Liver (tissue), 9 donors: ENCODE measurements around the gene SPRED1. TPM values are rescaled to one million over a fixed set of nuclear protein-coding genes. Genes with fewer than 3 reads are reported as not detected.
"Not testable (repeated sequence)": the region's sequence is repeated elsewhere in the genome, so short reads cannot be mapped to it uniquely, and the experiment has no call there.

Source experiments
- DNase-seq: peaks from one replicate; pipeline ENCODE4 v3.0.0-alpha.2; 2017; ENCODE audit warnings: low spot score
- H3K27ac ChIP-seq, 2 donors: one replicate each; pipeline ENCODE4 v1.7.0; 2013; ENCODE audit warnings: inconsistent platforms in 2 of 2, low read length in 2 of 2, control low read depth in 1 of 2, low read depth in 1 of 2, mild to moderate bottlenecking in 1 of 2
- H3K27me3 ChIP-seq, 4 donors: one replicate each; pipeline versions ENCODE4 v1.6.1 to v1.7.0; 2013; ENCODE audit warnings: low read length in 3 of 4, inconsistent platforms in 1 of 4, mild to moderate bottlenecking in 1 of 4, moderate library complexity in 1 of 4; ENCODE audit not compliant: control insufficient read depth in 4 of 4, insufficient read depth in 4 of 4
- H3K36me3 ChIP-seq, 4 donors: one replicate each; pipeline versions ENCODE4 v1.6.1 to v1.7.0; 2013; ENCODE audit warnings: low read length in 3 of 4, mild to moderate bottlenecking in 3 of 4, low read depth in 1 of 4, moderate library complexity in 1 of 4; ENCODE audit not compliant: control insufficient read depth in 4 of 4, insufficient read depth in 3 of 4
- H3K4me1 ChIP-seq, 4 donors: one replicate each; pipeline versions ENCODE4 v1.6.1 to v1.7.0; 2013; ENCODE audit warnings: low read length in 3 of 4, mild to moderate bottlenecking in 3 of 4, moderate library complexity in 1 of 4; ENCODE audit not compliant: control insufficient read depth in 4 of 4, insufficient read depth in 4 of 4
- H3K4me3 ChIP-seq, 3 donors: one replicate each; pipeline versions ENCODE4 v1.6.1 to v1.7.0; 2013; ENCODE audit warnings: low read length in 3 of 3, control low read depth in 1 of 3, low read depth in 1 of 3, mild to moderate bottlenecking in 1 of 3
- H3K9ac ChIP-seq, 2 donors: one replicate each; pipeline ENCODE4 v1.7.0; 2013; ENCODE audit warnings: low read length in 2 of 2, mild to moderate bottlenecking in 2 of 2, moderate library complexity in 2 of 2, control low read depth in 1 of 2, low read depth in 1 of 2
- H3K9me3 ChIP-seq, 4 donors: one replicate each; pipeline versions ENCODE4 v1.6.1 to v1.7.0; 2013; ENCODE audit warnings: low read length in 3 of 4; ENCODE audit not compliant: control insufficient read depth in 4 of 4
- ATF3 ChIP-seq: IDR thresholded peaks from 2 replicates; pipeline ENCODE4 v1.6.1; 2016; ENCODE audit warnings: antibody characterized with exemption
- CTCF ChIP-seq: fragments of 150-350 bp; IDR thresholded peaks from 2 replicates; pipeline ENCODE4 v1.5.1; 2017; ENCODE audit warnings: improper control_type of control experiment, low read depth, low read length; ENCODE audit not compliant: missing input control
- EGR1 ChIP-seq, 2 donors: IDR thresholded peaks; 2 replicates each; pipeline ENCODE4 v1.6.1; 2016 to 2018; ENCODE audit warnings: antibody characterized with exemption in 2 of 2, low read depth in 2 of 2
- FOXA1 ChIP-seq: IDR thresholded peaks from 2 replicates; pipeline ENCODE4 v1.6.1; 2016; ENCODE audit warnings: antibody characterized with exemption
- FOXA2 ChIP-seq: IDR thresholded peaks from 2 replicates; pipeline ENCODE4 v1.6.1; 2016; ENCODE audit warnings: antibody characterized with exemption
- GABPA ChIP-seq, 2 donors: IDR thresholded peaks in 1 of 2; conservative IDR thresholded peaks in 1 of 2; 2 replicates each; pipeline ENCODE4 v1.6.1; 2016; ENCODE audit warnings: antibody characterized with exemption in 2 of 2, mild to moderate bottlenecking in 1 of 2, moderate library complexity in 1 of 2
- HNF4G ChIP-seq: IDR thresholded peaks from 2 replicates; pipeline ENCODE4 v1.6.1; 2016; ENCODE audit warnings: antibody characterized with exemption
- JUND ChIP-seq, 2 donors: IDR thresholded peaks; 2 replicates each; pipeline ENCODE4 v1.6.1; 2016; ENCODE audit warnings: antibody characterized with exemption in 2 of 2
- NR2F2 ChIP-seq: IDR thresholded peaks from 2 replicates; pipeline ENCODE4 v1.6.1; 2016; ENCODE audit warnings: antibody characterized with exemption
- RAD21 ChIP-seq, 2 donors: IDR thresholded peaks; 2 replicates each; pipeline ENCODE4 v1.6.1; 2016; ENCODE audit warnings: antibody characterized with exemption in 2 of 2, mild to moderate bottlenecking in 2 of 2
- SP1 ChIP-seq: IDR thresholded peaks from 2 replicates; pipeline ENCODE4 v1.6.1; 2018; ENCODE audit warnings: antibody characterized with exemption, mild to moderate bottlenecking
- TAF1 ChIP-seq: conservative IDR thresholded peaks from 2 replicates; pipeline ENCODE4 v1.6.1; 2016; ENCODE audit warnings: antibody characterized with exemption, mild to moderate bottlenecking
- YY1 ChIP-seq: IDR thresholded peaks from 2 replicates; pipeline ENCODE4 v1.6.1; 2016; ENCODE audit warnings: antibody characterized with exemption, mild to moderate bottlenecking
- WGBS: extraction: QIAGEN DNeasy Blood & Tissue Kit; methylation state at CpG from one replicate; pipeline ENCODE4 v1.1.7; 2013; 5-methylcytosine and 5-hydroxymethylcytosine counted together
- polyA plus RNA-seq, 2 donors: library from polyadenylated mRNA; stranded (reverse) in 1 of 2; unstranded in 1 of 2; fragments of 200-250 nt in 1 of 2; fragments of >200 nt in 1 of 2; fragmentation: Nextera tagmentation in 1 of 2; extraction: Ambion mirVana in 1 of 2; gene quantifications; one replicate each; pipeline versions ENCODE4 v1.2.1 to v1.2.3, GENCODE V29; 2013 to 2015
- total RNA-seq, 2 donors: library from RNA; depleted of rRNA; stranded (reverse); fragments of >200 nt; gene quantifications; one replicate each; pipeline ENCODE4 v1.2.3, GENCODE V29; 2014
- TF ChIP-seq, protein P1 (sequence below): IDR thresholded peaks from 2 replicates; pipeline ENCODE4 v1.6.1; 2016; ENCODE audit warnings: antibody characterized with exemption, mild to moderate bottlenecking
- donor health status: healthy.
- donor health status: healthy.
- donor health status: healthy.
- donor health status: healthy.
- donor health status: healthy.

Gene SPRED1
- total and polyA plus RNA-seq, 4 donors = 1.2 to 7.7 (median 4.4) TPM

- TF ChIP-seq GABPA (IDR thresholded peaks at IDR 0.05 in 1 of 2, conservative IDR thresholded peaks at IDR 0.05 in 1 of 2) = no peak
- TF ChIP-seq EGR1 (IDR thresholded peaks at IDR 0.05; ENCODE audit: low read depth in 2 of 2) = no peak
- no peak for TF ChIP-seq ATF3
- TF ChIP-seq SP1 = no peak
- TF ChIP-seq FOXA1 = no peak
Measured at GRCh38 chr15:38271144-38271543, 18.5 kb downstream of the SPRED1 start (continued).

DNA sequence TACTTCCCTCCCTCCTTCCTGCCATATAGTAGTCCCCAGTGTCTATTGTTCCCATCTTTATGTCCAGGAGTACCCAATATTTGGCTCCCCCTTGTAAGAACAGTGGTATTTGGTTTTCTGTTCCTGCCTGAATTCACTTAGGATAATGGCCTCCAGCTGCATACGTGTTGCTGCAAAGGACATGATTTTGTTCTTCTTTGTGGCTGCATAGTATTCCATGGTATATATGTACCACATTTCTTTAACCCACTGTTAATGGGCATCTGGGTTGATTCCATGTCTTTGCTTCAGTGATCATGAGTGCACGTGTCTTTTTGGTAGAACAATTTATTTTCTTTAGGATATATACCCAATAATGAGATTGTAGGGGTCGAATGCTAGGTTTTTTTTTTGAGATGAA lies 19.3 kb downstream of the SPRED1 start:
- no peak overlapping the region for H3K27ac ChIP-seq
- no peak for DNase-seq
- no peaks in the 10 kb centered on the region for H3K27me3 ChIP-seq
- TF ChIP-seq HNF4G (no peak), TAF1 (no peak), GABPA (IDR thresholded peaks at IDR 0.05 in 1 of 2, conservative IDR thresholded peaks at IDR 0.05 in 1 of 2) (no peak), FOXA2 (no peak), NR2F2 (no peak), RAD21 (IDR thresholded peaks at IDR 0.05) (no peak), EGR1 (IDR thresholded peaks at IDR 0.05; ENCODE audit: low read depth in 2 of 2) (no peak), CTCF (no peak), FOXA1 (no peak), SP1 (no peak), YY1 (no peak), JUND (IDR thresholded peaks at IDR 0.05) (no peak), ATF3 (no peak)
- TF ChIP-seq, protein P1, sequence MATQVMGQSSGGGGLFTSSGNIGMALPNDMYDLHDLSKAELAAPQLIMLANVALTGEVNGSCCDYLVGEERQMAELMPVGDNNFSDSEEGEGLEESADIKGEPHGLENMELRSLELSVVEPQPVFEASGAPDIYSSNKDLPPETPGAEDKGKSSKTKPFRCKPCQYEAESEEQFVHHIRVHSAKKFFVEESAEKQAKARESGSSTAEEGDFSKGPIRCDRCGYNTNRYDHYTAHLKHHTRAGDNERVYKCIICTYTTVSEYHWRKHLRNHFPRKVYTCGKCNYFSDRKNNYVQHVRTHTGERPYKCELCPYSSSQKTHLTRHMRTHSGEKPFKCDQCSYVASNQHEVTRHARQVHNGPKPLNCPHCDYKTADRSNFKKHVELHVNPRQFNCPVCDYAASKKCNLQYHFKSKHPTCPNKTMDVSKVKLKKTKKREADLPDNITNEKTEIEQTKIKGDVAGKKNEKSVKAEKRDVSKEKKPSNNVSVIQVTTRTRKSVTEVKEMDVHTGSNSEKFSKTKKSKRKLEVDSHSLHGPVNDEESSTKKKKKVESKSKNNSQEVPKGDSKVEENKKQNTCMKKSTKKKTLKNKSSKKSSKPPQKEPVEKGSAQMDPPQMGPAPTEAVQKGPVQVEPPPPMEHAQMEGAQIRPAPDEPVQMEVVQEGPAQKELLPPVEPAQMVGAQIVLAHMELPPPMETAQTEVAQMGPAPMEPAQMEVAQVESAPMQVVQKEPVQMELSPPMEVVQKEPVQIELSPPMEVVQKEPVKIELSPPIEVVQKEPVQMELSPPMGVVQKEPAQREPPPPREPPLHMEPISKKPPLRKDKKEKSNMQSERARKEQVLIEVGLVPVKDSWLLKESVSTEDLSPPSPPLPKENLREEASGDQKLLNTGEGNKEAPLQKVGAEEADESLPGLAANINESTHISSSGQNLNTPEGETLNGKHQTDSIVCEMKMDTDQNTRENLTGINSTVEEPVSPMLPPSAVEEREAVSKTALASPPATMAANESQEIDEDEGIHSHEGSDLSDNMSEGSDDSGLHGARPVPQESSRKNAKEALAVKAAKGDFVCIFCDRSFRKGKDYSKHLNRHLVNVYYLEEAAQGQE = no peak
- WGBS = 97% methylated on average over 3 of the region's 3 CpGs
- H3K4me3 ChIP-seq = no peak overlapping the region
- no peaks in the 10 kb centered on the region for H3K9me3 ChIP-seq
- H3K4me1 ChIP-seq = no peaks in the 10 kb centered on the region
- no peak overlapping the region for H3K9ac ChIP-seq
- H3K36me3 ChIP-seq = no peaks in the 10 kb centered on the region

DNA sequence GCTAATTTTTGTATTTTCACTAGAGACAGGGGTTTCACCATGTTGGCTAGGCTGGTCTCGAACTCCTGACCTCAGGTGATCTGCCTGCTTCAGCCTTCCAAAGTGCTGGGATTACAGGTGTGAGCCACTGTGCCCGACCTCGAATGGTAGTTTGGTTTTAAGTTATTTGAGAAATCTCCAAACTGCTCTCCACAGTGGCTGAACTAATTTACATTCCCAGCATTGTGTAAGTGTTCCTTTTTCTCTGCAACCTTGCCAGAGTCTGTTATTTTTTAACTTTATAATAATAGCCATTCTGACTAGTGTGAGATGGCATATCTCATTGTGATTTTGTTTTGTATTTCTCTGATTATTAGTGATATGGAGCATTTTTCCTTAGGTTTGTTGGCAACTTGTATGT lies 19.8 kb downstream of the SPRED1 start:
- DNase-seq, H3K9me3 ChIP-seq, H3K9ac ChIP-seq, H3K27me3 ChIP-seq, H3K4me3 ChIP-seq, H3K27ac ChIP-seq, H3K36me3 ChIP-seq, H3K4me1 ChIP-seq: not testable (repeated sequence)
- 53% methylated on average over 3 of the region's 3 CpGs for WGBS
